Stimulated activated CD8-positive, alpha-beta memory T cell treated with anti-CD3 and anti-CD28 coated beads, Interleukin-15, amount 100 ng/mL, for 1 hour (primary cell): ENCODE measurements around the gene NAA80.
"Not testable (repeated sequence)": the region's sequence is repeated elsewhere in the genome, so short reads cannot be mapped to it uniquely, and the experiment has no call there.

ENCODE experiments used
- DNase-seq: peaks from one replicate; pipeline ENCODE4 v3.0.0-alpha.2; 2020; ENCODE audit warnings: low read depth

The NAA80 gene

DNA sequence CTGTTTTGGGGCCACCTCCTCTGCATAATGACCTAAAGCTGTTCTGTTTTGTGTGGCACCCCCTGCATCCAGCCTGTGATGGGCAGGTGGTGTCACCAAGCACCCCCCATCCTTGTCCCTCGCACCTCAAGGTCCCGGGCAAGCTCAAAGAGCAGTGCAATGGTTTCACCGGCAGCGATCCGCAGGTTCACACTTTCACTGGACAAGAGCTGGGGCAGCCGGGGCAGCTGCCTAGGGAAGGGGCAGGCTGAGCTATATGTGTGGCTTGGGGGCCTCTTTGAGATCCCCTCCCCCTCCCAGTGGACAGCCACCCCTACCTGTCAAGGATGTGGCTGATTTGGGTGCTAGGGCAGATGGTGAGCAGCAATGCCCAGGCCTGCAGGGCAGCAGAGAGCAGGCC lies 10.1 kb downstream of the NAA80 start:
- no peak for DNase-seq

DNA sequence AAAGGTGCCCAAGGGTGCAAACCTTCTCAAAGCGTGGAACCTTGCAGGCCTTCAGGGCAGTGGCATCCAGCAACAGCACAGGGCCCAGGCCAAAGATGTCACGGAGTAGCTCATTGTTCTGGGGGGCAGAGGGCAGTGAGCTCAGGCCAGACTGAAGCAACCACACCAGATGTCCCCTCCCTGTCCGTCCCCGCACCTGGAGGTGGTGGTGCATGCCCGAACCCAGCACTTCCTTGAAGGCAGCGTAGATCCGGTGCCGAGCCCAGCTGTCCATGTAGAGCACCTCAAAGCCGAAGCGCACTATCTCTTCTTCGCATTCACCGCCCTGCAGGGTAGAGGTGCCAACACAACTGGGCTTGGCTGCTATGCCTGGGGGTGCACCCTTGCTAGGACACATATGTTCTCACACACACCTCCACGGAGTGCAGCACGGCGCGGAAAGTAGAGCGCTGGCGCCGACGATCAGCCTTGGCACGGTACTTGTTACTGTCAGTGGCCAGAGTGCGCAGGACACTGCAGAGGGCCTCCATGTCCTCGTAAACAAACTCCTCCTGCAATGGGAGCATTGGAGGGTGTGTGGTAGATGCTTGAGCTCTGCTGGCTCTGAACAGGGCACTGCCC lies 10.7 kb downstream of the NAA80 start:
- no peak for DNase-seq

DNA sequence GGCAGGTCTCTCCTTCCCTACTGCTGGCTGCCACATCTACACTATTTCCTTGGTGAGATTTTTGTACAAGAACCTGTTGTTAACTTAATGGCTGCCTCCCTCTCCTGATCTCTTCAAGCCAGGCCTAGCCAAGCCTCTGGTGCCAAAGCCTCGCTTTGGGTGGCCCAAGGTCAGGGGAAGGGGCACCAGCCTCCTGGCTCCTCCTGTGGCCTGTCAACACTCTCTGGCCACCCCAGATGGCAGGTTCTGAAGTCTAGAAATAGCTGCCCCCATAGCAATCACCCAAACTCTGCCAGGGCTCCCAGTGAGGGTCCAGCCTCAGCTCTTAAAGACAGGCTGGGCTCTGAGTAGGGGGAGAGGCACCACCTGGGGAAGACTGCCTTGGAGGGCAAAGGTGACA lies 11.9 kb downstream of the NAA80 start:
- DNase-seq = no peak

DNA sequence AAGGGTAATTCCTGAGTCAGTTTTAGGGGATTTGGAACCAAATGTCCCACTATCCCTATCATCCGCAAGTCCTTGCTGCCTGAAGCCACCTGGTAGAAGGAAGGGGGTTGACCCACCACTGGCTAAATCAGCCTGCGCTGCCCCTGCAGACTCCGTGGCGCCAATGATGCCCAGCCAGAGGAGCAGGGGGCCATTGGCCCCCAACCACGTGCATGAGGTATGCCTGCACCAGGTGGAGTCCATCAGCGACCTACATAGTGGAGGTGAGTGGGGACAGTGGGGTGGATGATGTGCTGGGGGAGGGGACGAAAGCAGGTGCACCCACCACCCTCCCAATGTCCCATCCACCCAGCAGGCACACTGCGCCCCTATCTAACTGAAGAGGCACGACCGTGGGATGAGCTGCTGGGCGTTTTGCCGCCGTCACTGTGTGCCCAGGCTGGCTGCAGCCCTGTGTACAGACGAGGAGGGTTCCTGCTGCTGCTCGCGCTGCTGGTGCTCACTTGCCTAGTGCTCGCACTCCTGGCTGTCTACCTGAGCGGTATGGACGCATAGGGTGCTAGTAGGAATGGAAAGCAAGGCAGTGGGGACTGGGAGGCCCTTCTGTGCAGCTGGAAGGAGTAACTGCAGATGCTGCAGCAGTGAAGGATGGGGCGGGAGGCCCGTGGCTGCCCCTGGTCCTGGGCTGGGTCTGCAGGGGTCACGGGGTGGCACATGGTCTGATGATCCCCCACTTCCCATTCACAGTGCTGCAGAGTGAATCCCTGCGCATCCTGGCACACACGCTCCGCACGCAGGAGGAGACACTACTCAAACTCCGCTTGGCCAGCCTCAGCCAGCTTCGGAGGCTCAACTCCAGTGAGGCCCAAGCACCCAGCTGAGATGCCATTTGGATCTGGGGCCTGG lies 12.6 kb downstream of the NAA80 start:
- no peak for DNase-seq

DNA sequence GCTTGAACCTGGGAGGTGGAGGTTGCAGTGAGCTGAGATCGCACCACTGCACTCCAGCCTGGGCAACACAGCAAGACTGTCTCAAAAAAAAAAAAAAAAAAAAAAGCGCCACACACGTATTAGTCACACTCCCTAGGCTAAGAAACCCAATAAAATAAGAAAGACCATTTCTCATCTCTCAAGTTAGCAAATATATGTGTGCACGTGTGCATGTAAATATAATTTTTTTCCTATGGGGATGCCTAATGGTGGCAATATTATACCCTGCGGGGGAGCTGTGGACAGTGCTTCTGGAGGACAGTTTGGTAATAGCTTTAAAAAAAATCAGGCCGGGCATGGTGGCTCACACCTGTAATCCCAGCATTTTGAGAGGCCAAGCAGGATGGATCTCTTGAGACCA lies 15.1 kb downstream of the NAA80 start:
- not testable (repeated sequence) for DNase-seq

DNA sequence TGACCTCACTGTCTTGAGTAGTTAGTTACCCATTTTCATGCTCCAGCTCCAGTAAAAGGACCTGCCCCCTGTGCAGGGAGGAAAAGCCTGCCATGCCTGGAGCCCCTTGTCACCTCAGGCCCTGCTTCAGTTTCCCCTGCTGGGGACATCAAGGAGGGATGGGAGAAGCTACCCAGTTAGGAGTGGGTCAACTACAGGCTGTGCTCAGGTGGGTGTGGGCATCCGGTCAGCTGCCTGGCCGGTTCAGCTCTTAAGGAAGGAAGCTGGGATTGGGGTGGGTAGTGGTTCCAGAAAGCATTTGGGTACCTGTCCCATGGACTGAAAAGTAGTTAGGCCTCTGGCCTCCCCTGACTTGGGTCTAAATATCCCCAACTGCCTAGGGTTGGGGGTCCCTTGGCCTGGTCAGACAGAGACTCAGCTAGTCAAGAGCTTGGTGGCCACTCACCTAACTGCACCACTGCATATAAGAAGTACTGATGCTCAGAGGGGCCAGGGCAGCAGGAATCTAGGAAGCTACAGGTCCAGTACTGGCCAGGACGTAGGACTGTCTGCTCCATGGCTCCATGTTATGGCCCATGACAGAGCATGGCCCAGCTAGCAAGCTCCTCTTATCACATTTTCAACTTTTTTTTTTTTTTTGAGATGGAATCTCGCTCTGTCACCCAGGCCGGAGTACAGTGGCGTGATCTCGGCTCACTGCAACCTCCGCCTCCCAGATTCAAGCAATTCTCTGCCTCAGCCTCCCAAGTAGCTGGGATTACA lies 19.8 kb downstream of the NAA80 start:
- DNase-seq = no peak

DNA sequence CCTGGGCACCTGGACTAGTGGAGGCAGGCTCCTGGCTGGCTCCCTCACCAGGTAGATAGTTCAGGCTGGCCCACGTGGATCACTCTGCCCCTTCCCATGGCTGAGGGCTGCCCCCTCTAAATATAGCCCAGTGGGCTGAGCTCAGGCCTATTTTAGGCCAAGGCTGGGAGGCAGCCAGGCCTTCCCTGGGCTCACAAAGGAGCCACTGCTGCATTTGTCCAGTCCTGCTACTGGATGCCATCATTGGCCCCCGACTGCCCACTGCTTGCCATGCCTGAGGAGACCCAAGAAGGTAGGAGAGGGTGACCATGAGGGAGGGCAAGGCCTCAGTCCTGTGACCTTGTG lies 20.4 kb downstream of the NAA80 start, which contains the start of gene LSMEM2:
LSMEM2 (plus strand) TSS at position 208 of the 345 bp plus-strand sequence; CDS start at position 235, 27 bp downstream.
- DNase-seq = no peak

DNA sequence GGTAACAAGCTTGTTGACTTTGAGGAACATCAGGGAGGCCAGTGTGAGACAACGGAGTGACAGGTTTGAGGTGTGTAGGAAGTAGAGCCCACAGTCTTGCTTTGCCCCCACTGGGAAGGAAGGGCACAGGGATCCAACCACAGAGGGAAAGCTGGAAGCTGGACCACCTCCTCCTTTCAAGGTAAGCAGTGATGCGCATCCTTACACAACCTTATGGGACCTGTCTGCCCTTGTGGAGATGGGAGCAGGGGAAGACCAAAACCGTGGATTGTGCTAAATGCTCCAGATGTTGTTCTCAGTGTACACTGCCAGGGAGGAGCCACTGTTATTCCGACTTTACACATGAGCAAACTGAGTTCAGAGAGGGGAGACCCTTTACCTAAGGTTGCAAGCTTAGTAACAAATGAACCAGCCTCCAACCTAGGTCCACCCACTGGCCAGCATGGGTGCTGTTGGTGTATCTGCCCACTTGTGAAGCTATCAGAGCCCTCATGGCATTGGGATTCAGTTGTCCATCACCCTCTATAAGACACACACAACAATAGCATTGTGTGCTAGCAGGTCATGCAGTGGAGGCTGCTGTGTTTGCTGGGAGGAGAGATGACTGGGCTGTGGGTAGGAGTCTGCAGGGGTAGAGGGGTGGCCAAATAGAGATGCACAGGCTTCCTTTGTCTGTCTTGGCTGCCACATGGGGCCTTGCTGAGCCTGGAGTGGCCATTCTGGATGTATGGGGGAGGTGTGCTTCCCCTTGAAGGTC lies 20.9 kb downstream of the NAA80 start:
- DNase-seq = no peak

DNA sequence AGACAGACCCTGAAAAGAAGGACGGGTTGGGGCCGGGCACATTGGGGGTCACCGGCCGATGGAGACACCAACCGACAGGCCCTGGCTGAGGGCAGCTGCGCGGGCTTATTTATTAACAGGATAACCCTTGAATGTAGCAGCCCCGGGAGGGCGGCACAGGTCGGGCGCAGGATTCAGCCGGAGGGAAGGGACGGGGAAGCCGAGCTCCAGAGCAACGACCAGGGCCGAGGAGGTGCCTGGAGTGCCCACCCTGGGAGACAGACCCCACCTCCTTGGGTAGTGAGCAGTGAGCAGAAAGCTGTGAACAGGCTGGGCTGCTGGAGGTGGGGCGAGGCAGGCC lies 22.5 kb downstream of the NAA80 start:
- no peak for DNase-seq

DNA sequence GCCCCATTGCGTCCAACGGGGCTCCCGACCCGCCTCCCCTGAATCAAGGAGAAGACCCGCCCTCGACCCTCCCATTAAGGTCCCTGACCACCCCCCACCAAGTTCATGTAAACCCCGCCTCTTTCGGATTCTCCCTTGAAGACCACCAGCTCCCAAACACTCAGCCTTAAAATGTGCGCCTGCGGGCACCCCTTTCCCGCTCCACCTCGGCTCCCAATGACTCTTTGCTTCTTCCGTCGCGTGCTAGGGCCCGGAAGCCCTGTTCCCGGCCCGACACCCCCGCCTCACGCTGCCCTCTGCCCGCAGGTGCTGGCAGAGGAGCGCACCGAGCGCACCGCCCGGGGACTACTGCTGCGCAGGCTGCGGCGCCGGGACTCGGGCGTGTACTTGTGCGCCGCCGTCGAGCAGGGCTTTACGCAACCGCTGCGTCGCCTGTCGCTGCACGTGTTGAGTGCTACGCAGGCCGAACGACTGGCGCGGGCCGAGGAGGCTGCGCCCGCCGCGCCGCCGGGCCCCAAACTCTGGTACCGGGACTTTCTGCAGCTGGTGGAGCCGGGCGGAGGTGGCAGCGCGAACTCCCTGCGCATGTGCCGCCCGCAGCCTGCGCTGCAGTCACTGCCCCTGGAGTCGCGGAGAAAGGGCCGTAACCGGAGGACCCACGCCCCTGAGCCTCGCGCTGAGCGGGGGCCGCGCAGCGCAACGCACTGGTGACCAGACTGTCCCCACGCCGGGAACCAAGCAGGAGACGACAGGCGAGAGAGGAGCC lies 23.0 kb downstream of the NAA80 start:
- DNase-seq = no peak

DNA sequence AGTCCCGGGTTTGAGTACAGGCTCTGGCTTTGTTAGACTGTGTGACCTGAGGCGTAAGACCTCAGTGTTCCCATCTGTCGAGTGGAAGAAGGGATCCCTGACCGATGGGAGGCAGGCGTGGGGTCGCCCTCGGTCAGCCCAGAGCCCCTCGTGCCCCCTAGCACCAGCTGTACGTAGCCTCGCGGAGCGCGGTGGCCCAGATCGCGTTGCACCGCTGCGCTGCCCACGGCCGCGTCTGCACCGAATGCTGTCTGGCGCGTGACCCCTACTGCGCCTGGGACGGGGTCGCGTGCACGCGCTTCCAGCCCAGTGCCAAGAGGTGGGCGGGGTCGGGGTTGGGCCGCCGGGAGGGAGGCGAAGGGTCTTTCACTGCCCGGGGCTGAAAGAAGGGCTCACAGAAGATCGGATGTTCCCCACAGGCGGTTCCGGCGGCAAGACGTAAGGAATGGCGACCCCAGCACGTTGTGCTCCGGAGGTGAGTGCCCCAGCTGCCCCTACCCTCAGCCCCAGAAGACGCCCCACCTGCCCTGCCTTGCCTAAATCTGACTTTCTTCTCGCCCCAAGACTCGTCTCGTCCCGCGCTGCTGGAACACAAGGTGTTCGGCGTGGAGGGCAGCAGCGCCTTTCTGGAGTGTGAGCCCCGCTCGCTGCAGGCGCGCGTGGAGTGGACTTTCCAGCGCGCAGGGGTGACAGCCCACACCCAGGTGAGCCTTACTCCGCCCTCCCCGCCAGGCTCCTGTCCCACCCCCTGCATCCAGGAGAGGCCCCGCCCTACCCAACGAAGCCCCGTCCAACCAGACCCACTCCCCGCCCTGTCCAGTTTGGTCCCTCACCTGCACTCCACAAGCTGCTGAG lies 23.8 kb downstream of the NAA80 start:
- DNase-seq = no peak

DNA sequence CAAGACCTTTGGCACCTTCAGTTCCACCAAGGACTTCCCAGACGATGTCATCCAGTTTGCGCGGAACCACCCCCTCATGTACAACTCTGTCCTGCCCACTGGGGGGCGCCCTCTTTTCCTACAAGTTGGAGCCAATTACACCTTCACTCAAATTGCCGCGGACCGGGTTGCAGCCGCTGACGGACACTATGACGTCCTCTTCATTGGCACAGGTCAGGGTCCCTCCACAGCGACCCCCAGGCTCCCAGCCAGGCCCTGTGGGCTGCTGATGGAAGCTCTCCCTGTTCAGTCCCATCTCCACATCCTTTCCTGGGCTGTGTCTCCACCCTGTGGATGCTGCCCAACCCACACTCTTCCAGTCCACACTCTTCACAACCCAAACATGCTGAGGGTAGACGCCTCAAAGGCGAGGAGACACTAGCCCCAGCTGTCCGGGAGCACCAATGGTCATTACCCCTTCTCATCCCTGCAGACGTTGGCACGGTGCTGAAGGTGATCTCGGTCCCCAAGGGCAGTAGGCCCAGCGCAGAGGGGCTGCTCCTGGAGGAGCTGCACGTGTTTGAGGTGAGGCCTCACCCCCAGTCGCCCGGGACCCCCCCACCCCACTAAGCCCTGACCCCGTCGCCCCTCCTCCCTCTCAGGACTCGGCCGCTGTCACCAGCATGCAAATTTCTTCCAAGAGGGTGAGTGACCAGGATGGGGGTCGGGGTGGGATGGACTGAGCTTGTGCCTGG lies 24.7 kb downstream of the NAA80 start:
- peak; percentile 54 for DNase-seq

DNA sequence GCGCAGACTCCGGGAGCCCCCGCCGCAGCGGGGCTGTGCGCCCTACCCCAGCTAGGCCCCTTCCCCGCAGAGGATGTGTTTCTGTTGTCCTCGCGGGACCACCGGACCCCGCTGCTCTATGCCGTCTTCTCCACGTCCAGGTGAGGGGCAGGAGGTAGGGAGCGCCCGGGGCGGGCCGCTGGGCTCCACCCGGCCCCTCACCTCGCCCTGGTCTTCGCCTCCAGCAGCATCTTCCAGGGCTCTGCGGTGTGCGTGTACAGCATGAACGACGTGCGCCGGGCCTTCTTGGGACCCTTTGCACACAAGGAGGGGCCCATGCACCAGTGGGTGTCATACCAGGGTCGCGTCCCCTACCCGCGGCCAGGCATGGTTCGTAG lies 25.5 kb downstream of the NAA80 start:
- DNase-seq = no peak

DNA sequence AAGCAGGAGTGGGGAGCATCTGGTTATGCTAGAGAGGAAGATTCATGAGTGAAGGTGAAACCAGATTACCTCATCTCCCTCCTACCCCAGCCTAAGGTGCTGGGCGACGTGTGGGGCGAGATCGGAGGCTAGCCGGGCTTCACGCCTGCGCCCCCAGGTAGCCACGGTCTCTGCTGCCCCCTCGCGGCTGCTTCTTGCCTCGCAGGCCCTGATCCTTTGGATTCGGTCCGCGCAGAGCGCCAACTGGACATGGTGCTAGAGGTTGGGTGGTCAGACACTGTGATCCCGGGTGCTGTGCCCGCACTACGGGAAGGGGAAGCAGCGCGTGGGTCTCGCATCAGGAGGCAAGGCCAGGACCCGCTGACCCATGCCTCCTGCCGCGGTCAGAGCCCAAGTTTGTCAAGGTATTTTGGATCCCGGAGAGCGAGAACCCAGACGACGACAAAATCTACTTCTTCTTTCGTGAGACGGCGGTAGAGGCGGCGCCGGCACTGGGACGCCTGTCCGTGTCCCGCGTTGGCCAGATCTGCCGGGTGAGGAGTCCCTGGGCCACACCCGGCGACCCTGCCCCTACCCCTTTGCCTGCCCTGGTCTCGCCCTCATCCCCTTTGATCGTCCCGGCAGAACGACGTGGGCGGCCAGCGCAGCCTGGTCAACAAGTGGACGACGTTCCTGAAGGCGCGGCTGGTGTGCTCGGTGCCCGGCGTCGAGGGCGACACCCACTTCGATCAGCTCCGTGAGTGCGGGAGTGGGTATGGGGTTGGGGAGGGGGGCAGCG lies 26.1 kb downstream of the NAA80 start:
- DNase-seq = peak; percentile 84

DNA sequence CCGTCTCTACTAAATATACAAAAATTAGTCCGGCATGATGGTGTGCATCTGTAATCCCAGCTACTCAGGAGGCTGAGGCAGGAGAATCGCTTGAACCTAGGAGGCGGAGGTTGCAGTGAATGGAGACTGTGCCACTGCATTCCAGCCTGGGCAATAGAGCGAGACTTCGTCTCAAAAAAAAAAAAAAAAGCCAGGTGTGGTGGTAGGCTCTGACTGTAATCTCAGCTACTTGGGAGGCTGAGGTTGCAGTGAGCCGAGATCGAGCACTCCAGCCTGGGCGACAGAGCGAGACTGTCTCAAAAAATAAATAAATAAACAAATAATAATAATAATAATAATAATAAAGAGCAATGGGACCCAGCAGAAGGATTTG lies 26.7 kb downstream of the NAA80 start:
- DNase-seq = not testable (repeated sequence)

DNA sequence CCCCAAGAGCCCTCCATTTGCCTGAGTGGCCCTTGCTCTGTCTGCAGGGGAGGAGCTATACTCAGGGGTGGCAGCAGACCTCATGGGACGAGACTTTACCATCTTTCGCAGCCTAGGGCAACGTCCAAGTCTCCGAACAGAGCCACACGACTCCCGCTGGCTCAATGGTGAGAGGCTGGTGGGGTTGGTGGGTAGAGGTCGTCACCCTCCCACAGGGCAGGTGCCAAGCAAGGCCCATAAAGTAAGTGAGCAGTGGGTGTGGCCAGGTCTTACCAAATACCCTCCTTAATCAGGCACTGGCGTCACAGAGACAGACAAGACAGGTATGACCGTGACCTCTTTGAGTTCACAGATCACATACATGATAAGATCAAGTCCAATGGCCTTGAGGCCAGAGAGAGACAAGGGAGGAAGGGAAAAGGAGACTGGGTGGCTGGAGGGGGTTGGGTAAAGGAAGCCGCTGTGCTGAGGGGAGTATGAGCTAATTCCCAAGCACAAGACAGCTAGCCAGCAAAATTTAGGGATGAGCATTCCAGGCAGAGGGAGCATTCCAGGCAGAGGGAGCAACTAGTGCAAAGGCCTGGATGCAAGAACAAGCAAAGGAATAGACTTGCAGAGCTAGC lies 27.8 kb downstream of the NAA80 start:
- no peak for DNase-seq

DNA sequence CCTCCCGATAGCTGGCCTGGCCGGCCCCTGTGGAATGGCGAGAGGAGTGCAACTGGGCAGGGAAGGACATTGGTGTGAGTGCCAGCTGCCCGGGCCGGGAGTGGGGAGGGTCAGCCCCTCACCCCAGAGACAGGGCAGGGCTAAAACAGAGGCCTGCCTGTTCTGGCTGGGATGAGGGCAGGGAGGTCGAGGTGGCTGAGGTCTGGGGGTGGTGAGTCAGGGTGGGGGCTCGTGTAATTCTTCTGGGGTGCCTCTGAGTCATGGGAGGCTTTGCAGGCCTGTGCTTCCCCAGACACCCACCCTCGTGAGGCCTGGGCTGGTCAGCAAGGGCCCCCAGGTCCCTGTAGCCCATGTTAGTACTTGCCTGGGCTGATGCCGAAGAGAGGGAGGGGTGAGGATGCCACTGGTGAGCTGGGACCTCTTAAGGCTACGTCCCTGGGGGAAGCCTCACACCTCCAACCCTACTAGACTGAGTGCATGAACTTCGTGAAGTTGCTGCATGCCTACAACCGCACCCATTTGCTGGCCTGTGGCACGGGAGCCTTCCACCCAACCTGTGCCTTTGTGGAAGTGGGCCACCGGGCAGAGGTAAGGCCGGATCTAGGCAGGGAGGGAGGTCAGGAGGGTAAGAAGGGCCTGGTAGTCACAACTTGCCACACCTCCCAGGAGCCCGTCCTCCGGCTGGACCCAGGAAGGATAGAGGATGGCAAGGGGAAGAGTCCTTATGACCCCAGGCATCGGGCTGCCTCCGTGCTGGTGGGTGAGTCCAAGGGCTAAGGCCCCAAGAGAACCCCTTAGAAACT lies 28.6 kb downstream of the NAA80 start:
- DNase-seq = no peak

DNA sequence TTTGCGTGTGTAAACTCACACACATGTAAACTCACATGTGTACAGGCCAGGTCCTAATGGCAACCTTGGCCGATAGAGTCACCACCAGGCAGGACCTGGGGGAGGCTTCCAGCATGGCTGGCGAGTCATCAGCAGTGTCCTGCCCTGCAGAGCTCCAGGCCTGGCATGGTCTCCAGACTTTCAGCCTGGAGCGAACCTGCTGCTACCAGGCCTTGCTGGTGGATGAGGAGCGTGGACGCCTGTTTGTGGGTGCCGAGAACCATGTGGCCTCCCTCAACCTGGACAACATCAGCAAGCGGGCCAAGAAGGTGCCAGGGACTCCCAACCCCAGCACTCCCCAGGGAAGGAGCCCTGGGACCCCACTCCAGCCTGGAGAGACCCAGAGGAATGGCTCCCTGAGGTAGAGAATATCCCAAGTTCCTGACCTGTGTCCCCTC lies 29.2 kb downstream of the NAA80 start:
- DNase-seq = no peak
